ENCODE results near the gene KLF11.

Gene KLF11

DNA sequence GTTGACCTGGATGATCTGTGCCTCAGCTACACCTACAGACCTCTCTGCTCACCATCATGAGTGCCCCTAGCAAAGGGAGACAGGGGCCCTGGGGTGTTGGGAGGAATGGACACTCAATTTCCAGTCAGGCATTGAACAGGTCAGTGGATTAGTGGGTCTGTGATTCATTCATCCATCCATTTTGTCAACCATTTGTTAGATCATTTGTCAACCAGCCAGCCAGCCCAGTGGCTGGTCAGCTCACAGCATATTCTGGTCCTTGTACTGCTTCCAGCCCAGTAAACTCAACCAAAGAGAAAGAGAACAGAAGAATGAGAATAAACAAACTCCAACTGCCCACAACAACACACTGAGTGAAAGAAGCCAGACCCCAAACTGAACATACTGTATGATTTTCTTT, 4.6 kb upstream of the KLF11 start:
- DNase-seq (ENCODE audit: low read depth) = no peak
- H3K4me3 ChIP-seq (ENCODE audit: low read depth, low read length) = no peak overlapping the region
- TF ChIP-seq, protein P1, sequence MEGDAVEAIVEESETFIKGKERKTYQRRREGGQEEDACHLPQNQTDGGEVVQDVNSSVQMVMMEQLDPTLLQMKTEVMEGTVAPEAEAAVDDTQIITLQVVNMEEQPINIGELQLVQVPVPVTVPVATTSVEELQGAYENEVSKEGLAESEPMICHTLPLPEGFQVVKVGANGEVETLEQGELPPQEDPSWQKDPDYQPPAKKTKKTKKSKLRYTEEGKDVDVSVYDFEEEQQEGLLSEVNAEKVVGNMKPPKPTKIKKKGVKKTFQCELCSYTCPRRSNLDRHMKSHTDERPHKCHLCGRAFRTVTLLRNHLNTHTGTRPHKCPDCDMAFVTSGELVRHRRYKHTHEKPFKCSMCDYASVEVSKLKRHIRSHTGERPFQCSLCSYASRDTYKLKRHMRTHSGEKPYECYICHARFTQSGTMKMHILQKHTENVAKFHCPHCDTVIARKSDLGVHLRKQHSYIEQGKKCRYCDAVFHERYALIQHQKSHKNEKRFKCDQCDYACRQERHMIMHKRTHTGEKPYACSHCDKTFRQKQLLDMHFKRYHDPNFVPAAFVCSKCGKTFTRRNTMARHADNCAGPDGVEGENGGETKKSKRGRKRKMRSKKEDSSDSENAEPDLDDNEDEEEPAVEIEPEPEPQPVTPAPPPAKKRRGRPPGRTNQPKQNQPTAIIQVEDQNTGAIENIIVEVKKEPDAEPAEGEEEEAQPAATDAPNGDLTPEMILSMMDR (IDR thresholded peaks at IDR 0.05; ENCODE audit: insufficient read depth, low read depth, low read length, missing control alignments) = no peak

DNA sequence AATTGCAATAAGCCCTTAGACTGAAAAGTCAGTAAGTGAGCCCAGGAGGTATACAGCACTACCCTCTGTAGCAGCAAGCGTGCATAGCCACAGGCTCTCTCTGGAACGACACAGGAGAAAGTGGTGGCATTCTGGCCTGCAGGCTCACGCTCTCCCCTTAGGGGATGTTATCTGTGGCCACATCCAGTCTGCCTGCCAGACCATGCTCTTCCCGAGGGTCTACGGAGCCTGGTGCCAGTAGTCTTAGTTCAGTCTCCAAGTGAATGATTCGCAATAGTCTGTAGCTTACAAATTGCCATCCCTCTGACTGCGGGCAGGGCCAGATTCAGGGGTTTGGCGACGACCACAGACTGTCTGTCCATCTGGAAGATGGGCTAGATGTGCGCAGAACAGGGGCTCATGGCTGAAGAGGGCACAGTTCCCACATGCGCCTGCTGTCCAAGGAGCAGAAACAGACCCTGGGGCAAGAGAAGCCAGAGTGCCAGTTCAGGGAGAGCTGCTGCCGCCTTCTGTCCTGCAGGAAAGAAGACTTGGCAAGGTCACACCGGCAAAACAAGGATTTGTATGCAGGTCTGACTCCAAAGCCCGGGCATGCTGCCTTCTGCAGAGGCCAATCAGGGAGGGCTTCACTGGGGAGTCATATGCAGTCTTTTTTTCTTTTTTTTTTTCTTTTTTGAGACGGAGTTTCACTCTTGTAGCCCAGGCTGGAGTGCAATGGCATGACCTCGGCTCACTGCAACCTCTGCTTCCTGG, 3.5 kb upstream of the KLF11 start:
- TF ChIP-seq, protein P1 (IDR thresholded peaks at IDR 0.05; ENCODE audit: insufficient read depth, low read depth, low read length, missing control alignments) = no peak
- DNase-seq (ENCODE audit: low read depth) = no peak
- H3K4me3 ChIP-seq (ENCODE audit: low read depth, low read length) = no peak overlapping the region

DNA sequence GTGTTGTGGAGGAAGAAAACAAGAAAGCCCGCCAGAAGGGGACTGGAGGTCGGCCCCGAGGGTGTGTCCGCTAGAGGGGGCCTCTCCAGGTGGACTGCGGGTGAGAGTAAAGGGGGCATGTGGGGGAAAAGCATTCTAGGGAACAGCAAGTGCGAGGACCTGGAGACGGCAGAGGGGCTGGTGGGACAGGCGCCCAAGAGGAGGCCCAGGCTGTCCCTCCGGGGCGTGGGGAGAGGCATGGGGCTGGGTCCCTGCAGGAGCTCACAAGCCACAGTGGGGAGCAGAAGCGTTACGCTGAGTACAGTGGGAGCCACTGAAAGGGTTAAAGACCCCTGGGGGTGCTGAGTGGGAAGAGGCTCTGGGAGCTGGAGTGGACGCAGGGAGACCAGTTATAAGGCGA, 1.6 kb upstream of the KLF11 start:
- DNase-seq (ENCODE audit: low read depth) = no peak

DNA sequence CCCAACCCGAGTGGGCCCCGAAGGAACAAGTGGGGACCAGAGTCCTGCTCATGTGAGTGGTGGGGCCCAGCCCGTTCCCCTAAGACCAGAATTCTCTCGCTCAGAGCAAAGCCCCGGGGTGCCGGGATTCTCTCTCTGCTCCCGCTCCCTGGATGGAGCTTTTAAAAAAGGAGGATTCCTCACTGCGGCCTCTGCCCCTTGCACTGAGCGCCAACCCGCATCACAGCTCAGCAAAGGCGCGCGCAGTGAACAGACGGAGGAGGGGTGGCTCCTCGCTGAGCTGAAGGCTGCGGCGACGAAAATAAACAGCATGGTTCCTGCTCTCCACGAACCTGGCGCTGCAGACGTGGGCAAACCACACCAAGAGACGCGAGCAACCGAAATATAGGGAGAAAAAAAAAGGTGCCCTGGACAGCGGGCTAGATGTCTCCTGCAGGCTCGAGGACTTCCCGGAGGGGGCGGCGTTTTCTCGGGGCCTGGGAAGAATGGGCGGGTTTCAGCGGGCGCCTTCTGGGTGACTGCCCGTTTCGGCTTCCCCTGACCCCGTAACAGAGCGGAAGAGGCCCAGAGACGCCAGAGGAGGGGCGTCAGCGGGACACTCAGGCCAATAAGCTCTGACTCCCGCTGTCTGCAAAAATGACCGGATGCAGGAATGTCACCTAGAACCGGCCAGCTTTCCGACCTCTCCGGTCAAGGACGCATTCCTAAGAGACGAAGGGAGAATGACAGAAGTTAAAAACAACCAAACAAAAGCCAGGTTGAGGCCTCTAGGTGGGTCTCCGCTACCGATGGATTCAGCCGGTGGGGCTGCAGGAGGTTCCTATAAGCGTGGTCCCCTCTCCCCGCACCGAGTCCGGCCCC, 819 bp upstream of the KLF11 start:
- DNase-seq (ENCODE audit: low read depth) = no peak
- H3K4me3 ChIP-seq (ENCODE audit: low read depth, low read length) = peak overlapping the region; percentile 3; the same call in 1 of the 2 replicates
- TF ChIP-seq, protein P1 (IDR thresholded peaks at IDR 0.05; ENCODE audit: insufficient read depth, low read depth, low read length, missing control alignments) = no peak

More for the DNA sequence above, 1.6 kb upstream of the KLF11 start:
- TF ChIP-seq, protein P1 (IDR thresholded peaks at IDR 0.05; ENCODE audit: insufficient read depth, low read depth, low read length, missing control alignments) = no peak
- no peak overlapping the region for H3K4me3 ChIP-seq (ENCODE audit: low read depth, low read length)

DNA sequence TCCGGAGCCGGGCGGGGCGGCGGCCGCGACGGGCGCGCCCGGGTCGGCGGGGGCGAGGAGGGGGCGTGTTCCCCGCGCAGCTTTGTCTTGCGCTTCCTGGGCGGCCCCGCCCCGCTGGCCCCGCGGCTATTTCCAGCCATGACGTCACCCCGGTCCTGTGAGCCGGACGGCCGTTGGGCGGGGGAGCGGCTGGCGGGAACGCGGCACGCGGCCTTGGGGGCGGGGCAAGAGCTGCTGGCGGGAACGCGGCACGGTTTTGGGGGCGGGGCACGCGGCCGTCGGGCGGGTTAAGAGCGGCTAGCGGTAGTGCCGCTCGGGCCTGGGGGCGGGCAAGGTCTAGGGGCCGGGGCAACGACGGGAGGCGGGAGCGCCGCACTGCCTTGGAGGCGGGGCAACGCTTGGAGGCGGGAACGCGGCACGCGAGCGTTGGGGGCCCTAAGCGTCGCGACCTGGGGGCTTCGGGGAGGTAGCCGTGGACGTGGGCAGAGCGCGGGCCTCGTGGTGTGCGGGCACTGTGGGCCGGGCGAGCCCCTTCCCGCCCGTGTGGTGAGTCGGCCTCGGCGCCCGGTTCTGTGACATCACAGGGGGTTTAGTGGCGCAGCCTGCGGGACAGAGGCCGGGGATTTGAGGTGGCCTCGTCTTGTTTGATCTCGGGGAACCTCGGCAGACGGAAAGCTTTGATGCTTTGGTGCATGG, 704 bp downstream of the KLF11 start:
- TF ChIP-seq, protein P1 (IDR thresholded peaks at IDR 0.05; ENCODE audit: insufficient read depth, low read depth, low read length, missing control alignments) = no peak
- DNase-seq (ENCODE audit: low read depth) = peak; percentile 96
- H3K4me3 ChIP-seq (ENCODE audit: low read depth, low read length) = peak overlapping the region; percentile 58

DNA sequence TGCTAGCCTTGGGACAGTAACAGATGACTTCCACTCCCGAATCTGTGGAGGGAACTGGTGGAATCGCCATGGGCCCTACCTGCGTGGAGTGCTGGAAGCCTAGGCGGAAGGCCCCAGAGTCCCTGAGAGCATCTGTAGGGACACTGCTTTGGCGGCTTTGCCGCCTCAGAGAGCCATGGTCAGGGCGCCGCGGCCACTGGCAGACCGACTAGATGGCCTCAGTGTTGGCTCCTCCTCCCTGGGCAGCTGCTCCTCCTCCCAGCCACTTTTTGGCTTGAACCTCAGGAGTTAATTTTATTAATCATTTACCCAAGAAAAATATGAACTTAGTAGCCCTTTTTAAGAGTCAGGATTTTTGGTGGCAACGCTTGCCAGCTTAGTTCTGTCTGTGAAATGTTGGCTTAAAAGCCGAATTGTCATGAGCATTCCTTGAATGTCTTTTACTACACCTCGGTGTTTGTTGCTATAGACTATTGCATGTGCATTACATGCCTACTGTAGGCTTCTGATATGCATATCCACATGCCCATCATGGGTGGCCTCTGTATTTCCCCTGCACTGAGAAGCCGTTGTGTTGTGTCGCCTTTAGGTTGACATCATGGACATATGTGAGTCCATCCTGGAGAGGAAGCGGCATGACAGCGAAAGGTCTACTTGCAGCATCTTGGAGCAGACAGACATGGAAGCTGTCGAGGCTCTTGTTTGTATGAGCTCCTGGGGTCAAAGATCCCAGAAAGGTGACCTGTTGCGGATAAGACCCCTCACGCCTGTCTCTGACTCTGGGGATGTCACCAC, 2.4 kb downstream of the KLF11 start:
- TF ChIP-seq, protein P1 (IDR thresholded peaks at IDR 0.05; ENCODE audit: insufficient read depth, low read depth, low read length, missing control alignments) = no peak
- DNase-seq (ENCODE audit: low read depth) = no peak
- no peak overlapping the region for H3K4me3 ChIP-seq (ENCODE audit: low read depth, low read length)

All from GM12865 (cell line).